Hepatocyte (in vitro differentiated cells): Measurements from ENCODE around the gene TXNRD2. TPM values are rescaled to one million over a fixed set of nuclear protein-coding genes. Genes with fewer than 3 reads are reported as not detected.

Experiments
- DNase-seq: peaks from one replicate; pipeline ENCODE4 v3.0.0-alpha.2; 2016; ENCODE audit warnings: low spot score
- H2AFZ ChIP-seq: fragments of 200-600 bp; sonication (generic); 2 replicates; pipeline ENCODE4 v1.6.0; 2016; ENCODE audit warnings: antibody characterized with exemption, mild to moderate bottlenecking
- H3K27ac ChIP-seq: fragments of 200-600 bp; sonication (generic); 2 replicates; pipeline ENCODE4 v1.5.1; 2016; ENCODE audit warnings: mild to moderate bottlenecking
- H3K27me3 ChIP-seq: fragments of 200-600 bp; sonication (generic); 2 replicates; pipeline ENCODE4 v1.6.1; 2016
- H3K36me3 ChIP-seq: fragments of 200-600 bp; sonication (generic); replicated peaks from 2 replicates; pipeline ENCODE4 v1.5.1; 2016; ENCODE audit warnings: low read depth; ENCODE audit not compliant: insufficient read depth
- H3K4me1 ChIP-seq: fragments of 200-600 bp; sonication (generic); 2 replicates; pipeline ENCODE4 v1.5.1; 2016; ENCODE audit warnings: mild to moderate bottlenecking, moderate library complexity; ENCODE audit not compliant: insufficient read depth
- H3K4me2 ChIP-seq: fragments of 200-600 bp; sonication (generic); 2 replicates; pipeline ENCODE4 v1.6.0; 2016
- H3K4me3 ChIP-seq: fragments of 200-600 bp; sonication (generic); 2 replicates; pipeline ENCODE4 v1.5.1; 2016; ENCODE audit warnings: mild to moderate bottlenecking
- H3K79me2 ChIP-seq: fragments of 200-600 bp; sonication (generic); 2 replicates; pipeline ENCODE4 v1.6.0; 2017; ENCODE audit warnings: mild to moderate bottlenecking
- H3K9me2 ChIP-seq: fragments of 200-600 bp; sonication (generic); replicated peaks from 2 replicates; pipeline ENCODE4 v1.6.0; 2017; ENCODE audit warnings: mild to moderate bottlenecking; ENCODE audit not compliant: insufficient read depth
- H3K9me3 ChIP-seq: fragments of 200-600 bp; sonication (generic); 2 replicates; pipeline ENCODE4 v1.5.1; 2016; ENCODE audit warnings: low read depth, mild to moderate bottlenecking
- H4K20me1 ChIP-seq: fragments of 200-600 bp; sonication (generic); 2 replicates; pipeline ENCODE4 v1.6.0; 2016; ENCODE audit warnings: mild to moderate bottlenecking; ENCODE audit not compliant: insufficient read depth, poor library complexity, severe bottlenecking
- CTCF ChIP-seq: fragments of 200-600 bp; sonication (generic); IDR thresholded peaks from 2 replicates; pipeline ENCODE4 v1.5.1; 2016; ENCODE audit warnings: antibody characterized with exemption, mild to moderate bottlenecking; ENCODE audit not compliant: poor library complexity
- EZH2 ChIP-seq: fragments of 200-600 bp; sonication (generic); IDR thresholded peaks from 2 replicates; pipeline ENCODE4 v1.6.1; 2016; ENCODE audit warnings: antibody characterized with exemption, mild to moderate bottlenecking, borderline replicate concordance
- EZH2phosphoT487 ChIP-seq: fragments of 200-600 bp; sonication (generic); IDR thresholded peaks from one replicate; pipeline ENCODE4 v1.6.1; 2018; ENCODE audit warnings: antibody characterized with exemption, mild to moderate bottlenecking, low read depth, moderate library complexity; ENCODE audit not compliant: unreplicated experiment, severe bottlenecking
- WGBS: methylation state at CpG from one replicate; pipeline ENCODE4 v1.1.6; 2016; ENCODE audit warnings: low lambda C conversion rate; ENCODE audit errors: missing lambda C conversion rate; 5-methylcytosine and 5-hydroxymethylcytosine counted together
- polyA plus RNA-seq: library from polyadenylated mRNA; unstranded; fragments of >200 nt; fragmentation: Nextera tagmentation; extraction: Ambion mirVana; gene quantifications from 2 replicates; pipeline ENCODE4 v1.2.1, GENCODE V29; 2016
- total RNA-seq: library from RNA; depleted of rRNA; stranded (reverse); fragments of >200 nt; gene quantifications from 2 replicates; pipeline ENCODE4 v1.2.3, GENCODE V29; 2014

The TXNRD2 gene
- total and polyA plus RNA-seq, 2 experiments from 2014 or later: 0.60 to 2.1 TPM

- peak overlapping the region; percentile 94 for H3K27ac ChIP-seq
- peaks cover 49% of the 10 kb centered on the region for H3K4me1 ChIP-seq
- H3K4me3 ChIP-seq: no peak overlapping the region
- no peaks in the 10 kb centered on the region for H3K36me3 ChIP-seq
- no peaks in the 10 kb centered on the region for H4K20me1 ChIP-seq
- H3K9me3 ChIP-seq: no peaks in the 10 kb centered on the region
- peaks cover 15% of the 10 kb centered on the region for H3K79me2 ChIP-seq
- H3K9me2 ChIP-seq: no peaks in the 10 kb centered on the region
- no peak for DNase-seq
- no peak overlapping the region for H2AFZ ChIP-seq
- peak overlapping the region; percentile 76 for H3K4me2 ChIP-seq
- TF ChIP-seq CTCF: no peak
- WGBS: 92% methylated on average over 8 of the region's 8 CpGs
- H3K27me3 ChIP-seq: no peaks in the 10 kb centered on the region
Observed at GRCh38 chr22:19961868-19962245, 20.2 kb upstream of the TXNRD2 start.

- Histone ChIP-seq H3K27me3 (no peaks in the 10 kb centered on the region), H4K20me1 (no peaks in the 10 kb centered on the region), H3K9me3 (no peaks in the 10 kb centered on the region), H2AFZ (no peak overlapping the region), H3K4me3 (no peak overlapping the region), H3K9me2 (no peaks in the 10 kb centered on the region), H3K27ac (peak overlapping the region; percentile 94), H3K4me2 (no peak overlapping the region), H3K4me1 (peaks cover 49% of the 10 kb centered on the region), H3K36me3 (no peaks in the 10 kb centered on the region), H3K79me2 (peaks cover 15% of the 10 kb centered on the region)
- WGBS: 93% methylated on average over 9 of the region's 9 CpGs
- TF ChIP-seq EZH2phosphoT487 (no peak), CTCF (no peak), EZH2 (no peak)
- no peak for DNase-seq
Observed at GRCh38 chr22:19961201-19961580, 19.6 kb upstream of the TXNRD2 start.

GRCh38 chr22:19960491-19961200, 19.0 kb upstream of the TXNRD2 start:
- H3K9me3 ChIP-seq: no peaks in the 10 kb centered on the region
- no peaks in the 10 kb centered on the region for H4K20me1 ChIP-seq
- H3K27ac ChIP-seq: peak overlapping the region; percentile 94
- DNase-seq: no peak
- H3K9me2 ChIP-seq: no peaks in the 10 kb centered on the region
- no peak overlapping the region for H3K4me2 ChIP-seq
- WGBS: 92% methylated on average over 12 of the region's 12 CpGs
- H2AFZ ChIP-seq: no peak overlapping the region
- no peak overlapping the region for H3K4me3 ChIP-seq
- TF ChIP-seq CTCF (no peak), EZH2phosphoT487 (no peak), EZH2 (no peak)
- H3K36me3 ChIP-seq: no peaks in the 10 kb centered on the region
- H3K4me1 ChIP-seq: peaks cover 49% of the 10 kb centered on the region
- no peaks in the 10 kb centered on the region for H3K27me3 ChIP-seq
- H3K79me2 ChIP-seq: peaks cover 15% of the 10 kb centered on the region
